WTC11 (cell line): ENCODE data around the gene CILP2.

Experiments used
- ATF2 ChIP-seq: sonication (generic); formaldehyde crosslinking; IDR thresholded peaks from 2 replicates; pipeline ENCODE4 v1.8.1; 2022; ENCODE audit warnings: low read depth, missing genetic modification reagents, borderline replicate concordance
- CTCF ChIP-seq: fragments of 200-600 bp; IDR thresholded peaks from 2 replicates; pipeline ENCODE4 v1.8.0; 2022; ENCODE audit warnings: antibody characterized with exemption

GRCh38 chr19:19542507-19542906 lies 4.4 kb downstream of the CILP2 start:
- TF ChIP-seq ATF2 (CRISPR knock-in tag) (no peak), CTCF (no peak)
